Immature natural killer cell (primary cell): ENCODE measurements around the gene RNGTT. TPM values are rescaled to one million over a fixed set of nuclear protein-coding genes. Genes with fewer than 3 reads are reported as not detected.

Experiments used
- DNase-seq, 3 donors: peaks; one replicate each; pipeline ENCODE4 v3.0.0; 2022; ENCODE audit warnings: mixed read lengths in 1 of 3
- H3K27ac Mint-ChIP-seq, 6 donors: one replicate each; pipeline ENCODE4 v1.8.0; 2020; ENCODE audit warnings: mixed read lengths in 6 of 6, mild to moderate bottlenecking in 5 of 6, inconsistent platforms in 4 of 6, moderate library complexity in 3 of 6
- H3K27me3 Mint-ChIP-seq, 3 donors: one replicate each; pipeline ENCODE4 v1.8.0; 2020 to 2021; ENCODE audit warnings: low read depth in 3 of 3, mild to moderate bottlenecking in 3 of 3, mixed read lengths in 3 of 3, moderate library complexity in 3 of 3, inconsistent platforms in 1 of 3
- H3K36me3 Mint-ChIP-seq, 3 donors: one replicate each; pipeline ENCODE4 v1.8.0; 2020; ENCODE audit warnings: mixed read lengths in 3 of 3, inconsistent platforms in 2 of 3, mild to moderate bottlenecking in 2 of 3
- H3K4me1 Mint-ChIP-seq, 2 donors: one replicate each; pipeline ENCODE4 v1.8.0; 2020; ENCODE audit warnings: inconsistent platforms in 2 of 2, mild to moderate bottlenecking in 2 of 2, mixed read lengths in 2 of 2, moderate library complexity in 1 of 2
- H3K4me3 Mint-ChIP-seq, 5 donors: one replicate each; pipeline ENCODE4 v1.8.0; 2020; ENCODE audit warnings: mild to moderate bottlenecking in 5 of 5, mixed read lengths in 5 of 5, inconsistent platforms in 3 of 5, moderate library complexity in 3 of 5
- H3K9me3 Mint-ChIP-seq, 6 donors: one replicate each; pipeline ENCODE4 v1.8.0; 2020; ENCODE audit warnings: mild to moderate bottlenecking in 6 of 6, mixed read lengths in 6 of 6, inconsistent platforms in 4 of 6, moderate library complexity in 3 of 6
- polyA plus RNA-seq, 3 donors: library from polyadenylated mRNA; unstranded; fragments of 300-500 nt; fragmentation: Illumina TruSeq; gene quantifications; one replicate each; pipeline ENCODE4 v1.2.3, GENCODE V29; 2021

Gene RNGTT
- polyA plus RNA-seq, 3 donors from 2014 or later, result 11.9 to 22.3 (median 18.9) TPM

DNA sequence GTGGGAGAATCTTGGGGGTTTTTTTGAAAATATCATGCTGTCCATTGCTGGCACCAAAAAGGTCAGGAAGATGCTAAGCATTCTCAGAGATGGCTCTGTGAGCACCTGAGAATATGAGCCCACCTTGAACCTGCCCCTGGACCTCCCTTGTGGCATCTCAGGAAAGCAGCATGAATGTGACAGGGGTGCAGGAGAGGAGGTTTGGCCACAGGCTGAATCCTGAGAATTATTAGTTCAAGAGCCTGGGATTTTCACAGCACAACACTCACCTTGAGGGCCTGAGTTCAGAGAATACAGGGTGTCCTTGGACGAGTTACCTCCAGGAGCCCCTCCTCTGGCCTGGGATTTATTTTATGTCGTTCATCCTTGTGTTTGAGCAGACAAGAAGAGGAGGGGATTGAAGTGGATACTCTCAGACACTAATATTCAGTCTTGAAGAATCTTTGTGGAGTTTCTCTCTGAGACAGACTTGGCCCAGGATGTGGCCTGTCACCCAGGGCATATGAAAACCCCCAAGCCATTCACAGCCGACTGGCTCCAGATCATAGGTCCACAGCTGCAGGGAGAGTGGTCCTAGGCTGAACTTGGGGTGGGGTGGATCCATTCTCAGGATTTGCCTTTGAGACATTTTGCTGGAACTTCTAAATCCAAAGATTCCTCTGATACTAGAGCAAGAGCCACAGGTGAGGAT, 390.8 kb downstream of the RNGTT start:
- peaks cover 1 to 4% (median 1%) of the 10 kb centered on the region in 3 donors for H3K27me3 Mint-ChIP-seq
- peaks cover 0 to 3% (median 0%) of the 10 kb centered on the region in 3 donors for H3K36me3 Mint-ChIP-seq
- no peaks in the 10 kb centered on the region for H3K4me1 Mint-ChIP-seq
- H3K9me3 Mint-ChIP-seq, result peaks cover 0 to 4% (median 2%) of the 10 kb centered on the region in 6 donors
- no peak overlapping the region for H3K4me3 Mint-ChIP-seq
- DNase-seq, result no peak
- H3K27ac Mint-ChIP-seq, result no peak overlapping the region

DNA sequence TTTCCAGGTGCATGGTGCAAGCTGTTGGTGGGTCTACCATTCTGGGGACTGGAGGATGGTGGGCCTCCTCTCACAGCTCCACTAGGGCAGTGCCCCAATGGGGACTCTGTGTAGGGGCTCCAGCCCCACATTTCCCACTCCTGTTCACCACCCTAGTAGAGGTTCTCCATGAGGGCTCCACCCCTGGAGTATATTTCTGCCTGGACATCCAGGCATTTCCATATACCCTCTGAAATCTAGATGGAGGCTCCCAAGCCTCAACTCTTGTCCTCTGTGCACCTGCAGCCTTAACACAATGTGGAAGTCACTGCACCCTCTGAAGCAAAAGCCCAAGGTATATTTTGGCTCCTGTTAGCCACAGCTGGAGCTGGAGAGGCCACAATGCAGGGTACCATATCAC, 393.5 kb downstream of the RNGTT start:
- Mint-ChIP-seq H3K36me3 (peaks cover 0 to 3% (median 0%) of the 10 kb centered on the region in 3 donors), H3K27ac (no peak overlapping the region), H3K4me1 (no peaks in the 10 kb centered on the region)

DNA sequence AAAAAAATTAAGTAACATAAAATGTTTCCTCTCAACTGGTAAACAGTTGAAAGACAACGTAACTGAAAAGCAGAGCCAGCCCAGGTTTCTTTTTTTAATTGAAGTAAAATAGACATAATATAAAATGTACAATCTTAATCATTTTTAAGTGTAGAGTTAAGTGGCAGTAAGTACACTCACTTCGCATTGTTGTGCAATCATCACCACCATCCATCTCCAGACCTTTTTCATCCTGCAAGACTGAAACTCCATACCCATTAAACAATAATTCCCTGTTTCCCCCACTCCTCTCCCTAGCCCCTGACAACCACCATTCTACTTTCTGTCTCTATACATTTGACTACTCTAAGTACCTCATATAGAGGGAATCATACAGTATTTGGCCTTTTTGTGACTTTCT, 395.7 kb downstream of the RNGTT start:
- Mint-ChIP-seq H3K9me3 (peaks cover 0 to 5% (median 2%) of the 10 kb centered on the region in 6 donors), H3K4me3 (no peak overlapping the region)

More for the DNA sequence above, 393.5 kb downstream of the RNGTT start:
- Mint-ChIP-seq H3K9me3 (peaks cover 0 to 5% (median 2%) of the 10 kb centered on the region in 6 donors), H3K4me3 (no peak overlapping the region), H3K27me3 (peaks cover 1 to 7% (median 1%) of the 10 kb centered on the region in 3 donors)
- no peak for DNase-seq

DNA sequence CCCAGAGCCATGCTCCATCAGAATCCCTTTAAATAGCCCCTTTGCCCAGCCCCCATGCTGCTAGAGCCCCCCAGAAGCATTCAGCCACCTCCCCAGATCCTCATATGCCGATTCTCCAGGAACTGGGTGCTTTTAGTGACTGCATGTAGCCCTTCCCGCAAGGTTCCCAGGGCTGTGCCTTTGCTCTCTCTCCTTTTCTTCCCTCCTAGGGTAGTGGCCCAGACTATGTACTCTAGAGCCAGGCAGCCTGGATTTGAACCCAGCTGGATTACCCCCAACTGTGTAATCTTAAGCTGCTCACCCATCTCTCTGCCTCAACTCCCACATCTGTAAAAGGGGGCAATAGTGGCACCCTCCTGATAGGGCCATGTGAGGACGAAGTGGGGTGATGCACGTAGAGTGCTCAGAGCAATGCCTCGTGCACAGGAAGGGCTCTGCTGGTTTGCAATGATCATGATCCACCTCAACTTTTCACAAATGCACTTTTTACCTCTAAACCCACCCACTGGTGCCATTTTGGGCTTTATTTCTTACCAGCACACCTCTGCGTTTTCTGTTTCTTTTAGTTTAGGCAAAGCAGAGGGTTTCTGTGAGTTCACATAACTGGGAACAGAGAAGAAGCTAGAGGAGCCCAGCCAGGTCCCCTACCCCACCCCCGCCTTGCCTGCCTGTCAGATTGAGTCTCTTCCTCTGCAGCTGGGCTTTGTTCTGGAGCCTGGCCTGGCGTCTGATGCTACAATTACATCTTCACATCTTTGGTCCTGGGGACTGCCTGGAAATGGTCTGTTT, 396.5 kb downstream of the RNGTT start:
- peaks cover 0 to 5% (median 2%) of the 10 kb centered on the region in 6 donors for H3K9me3 Mint-ChIP-seq
- DNase-seq, result no peak
- H3K4me1 Mint-ChIP-seq, result no peaks in the 10 kb centered on the region
- H3K4me3 Mint-ChIP-seq, result no peak overlapping the region
- H3K36me3 Mint-ChIP-seq, result peaks cover 0 to 3% (median 0%) of the 10 kb centered on the region in 3 donors
- no peak overlapping the region for H3K27ac Mint-ChIP-seq
- H3K27me3 Mint-ChIP-seq, result peaks cover 0 to 9% (median 0%) of the 10 kb centered on the region in 3 donors

More for the DNA sequence above, 395.7 kb downstream of the RNGTT start:
- no peak for DNase-seq
- no peak overlapping the region for H3K27ac Mint-ChIP-seq
- peaks cover 0 to 9% (median 0%) of the 10 kb centered on the region in 3 donors for H3K27me3 Mint-ChIP-seq
- no peaks in the 10 kb centered on the region for H3K4me1 Mint-ChIP-seq
- peaks cover 0 to 3% (median 0%) of the 10 kb centered on the region in 3 donors for H3K36me3 Mint-ChIP-seq

DNA sequence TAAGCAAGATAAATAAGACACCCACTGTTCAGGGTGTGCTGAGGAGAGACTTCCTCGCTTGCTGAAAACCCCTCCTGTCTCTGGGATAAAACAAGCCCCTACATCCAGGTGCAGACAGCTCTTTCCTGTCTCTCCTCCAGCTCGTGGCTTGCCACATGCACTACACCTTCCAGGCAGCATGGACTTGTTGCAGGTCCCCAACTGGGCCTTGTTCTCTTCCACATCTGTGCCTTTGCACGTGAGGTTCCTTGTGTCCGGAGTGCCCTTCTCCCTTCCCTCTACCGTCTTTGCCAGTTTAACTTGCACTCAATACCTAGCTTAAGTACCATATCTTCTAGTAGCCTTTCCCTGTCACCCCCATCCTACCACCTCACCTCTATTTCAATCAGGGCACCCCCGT, 397.6 kb downstream of the RNGTT start:
- H3K27ac Mint-ChIP-seq, result no peak overlapping the region
- DNase-seq, result no peak
- peaks cover 0 to 3% (median 0%) of the 10 kb centered on the region in 3 donors for H3K36me3 Mint-ChIP-seq
- peaks cover 0 to 5% (median 2%) of the 10 kb centered on the region in 6 donors for H3K9me3 Mint-ChIP-seq
- H3K27me3 Mint-ChIP-seq, result peaks cover 0 to 9% (median 0%) of the 10 kb centered on the region in 3 donors
- H3K4me3 Mint-ChIP-seq, result no peak overlapping the region
- H3K4me1 Mint-ChIP-seq, result no peaks in the 10 kb centered on the region

DNA sequence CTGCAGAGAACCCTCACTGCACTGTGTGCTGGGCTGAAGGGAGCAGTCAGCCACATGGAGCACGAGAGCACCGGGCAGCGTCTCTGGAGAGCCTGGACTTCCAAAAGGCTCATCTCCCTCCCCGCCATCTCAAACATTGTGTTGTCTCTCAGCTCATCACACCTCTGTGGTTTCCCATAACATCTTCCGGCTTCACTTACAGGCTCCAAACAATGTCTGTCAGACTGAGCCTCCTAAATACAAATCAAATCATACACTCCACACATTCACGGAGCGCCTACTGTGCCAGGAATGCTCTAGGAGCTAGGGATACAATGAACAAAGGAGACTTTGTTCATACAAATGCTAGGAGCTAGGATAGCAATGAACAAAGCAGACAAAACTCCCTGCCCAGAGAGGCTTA, 398.0 kb downstream of the RNGTT start:
- no peak overlapping the region for H3K27ac Mint-ChIP-seq
- H3K9me3 Mint-ChIP-seq, result peaks cover 0 to 5% (median 2%) of the 10 kb centered on the region in 6 donors
- H3K27me3 Mint-ChIP-seq, result peaks cover 0 to 9% (median 0%) of the 10 kb centered on the region in 3 donors
- no peaks in the 10 kb centered on the region for H3K4me1 Mint-ChIP-seq
- no peak for DNase-seq
- peaks cover 0 to 3% (median 0%) of the 10 kb centered on the region in 3 donors for H3K36me3 Mint-ChIP-seq
- H3K4me3 Mint-ChIP-seq, result no peak overlapping the region

DNA sequence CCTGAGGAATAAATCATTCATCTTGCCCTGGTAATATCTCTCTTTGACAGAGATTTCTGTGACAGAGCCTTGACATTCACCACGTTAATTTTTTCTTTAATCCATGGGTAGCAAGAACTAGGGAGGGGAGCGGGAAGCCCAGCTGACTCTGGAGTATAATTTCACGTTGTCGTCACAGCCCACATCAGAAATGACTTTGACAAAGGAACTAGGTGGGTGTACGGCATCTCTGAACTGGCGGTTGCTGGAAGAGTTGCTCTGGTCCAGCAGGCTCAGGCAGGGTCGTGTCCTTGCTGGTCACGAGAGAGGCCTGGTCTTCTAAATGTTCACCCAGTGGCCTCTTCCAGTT, 400.2 kb downstream of the RNGTT start:
- Mint-ChIP-seq H3K9me3 (peaks cover 0 to 2% (median 0%) of the 10 kb centered on the region in 6 donors), H3K27ac (no peak overlapping the region), H3K4me1 (no peaks in the 10 kb centered on the region), H3K4me3 (no peak overlapping the region), H3K36me3 (no peaks in the 10 kb centered on the region), H3K27me3 (peaks cover 0 to 5% (median 3%) of the 10 kb centered on the region in 3 donors)
- no peak for DNase-seq

DNA sequence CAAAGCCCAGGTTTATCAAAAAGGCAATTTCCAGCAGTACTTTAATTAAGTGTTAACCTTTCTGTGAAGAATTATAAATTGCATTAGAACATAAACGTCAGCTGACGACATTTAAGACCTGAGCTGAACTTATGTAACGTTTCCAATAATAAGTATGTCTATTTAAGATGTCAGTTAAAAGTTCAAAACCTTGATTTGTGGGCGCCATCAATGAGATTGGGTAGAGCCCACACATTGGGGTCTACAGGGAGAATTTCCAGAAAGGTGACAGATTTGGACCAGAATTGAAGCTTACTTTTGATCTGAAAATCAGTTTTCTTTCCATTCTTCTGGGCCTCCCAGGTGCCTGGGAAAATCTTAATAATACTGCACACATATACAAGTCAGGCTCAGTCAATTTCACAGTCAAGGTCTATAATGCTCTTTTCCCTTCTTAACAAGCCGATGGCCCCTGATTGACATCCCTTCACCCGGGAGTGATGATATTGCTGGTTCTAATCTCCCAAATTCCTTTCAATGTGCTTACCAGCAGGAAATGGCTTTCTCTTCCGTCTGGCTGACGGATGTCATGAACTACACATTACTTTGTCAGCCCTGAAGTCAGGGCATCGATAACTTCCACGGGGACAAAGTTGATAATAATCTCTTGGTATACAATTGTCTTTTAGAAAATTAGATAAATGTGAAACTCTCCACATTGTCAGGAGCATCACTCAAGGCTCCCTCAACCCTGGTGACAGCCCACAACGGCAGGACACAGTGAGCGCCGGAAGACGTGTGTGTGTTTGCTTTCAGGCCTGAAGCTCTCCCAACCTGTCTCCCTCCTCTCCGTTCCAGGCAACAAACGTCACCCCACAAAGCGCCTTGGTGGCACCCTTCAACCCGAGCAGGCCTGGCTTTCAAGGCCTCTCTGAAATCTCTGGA, 400.8 kb downstream of the RNGTT start:
- peaks cover 0 to 2% (median 0%) of the 10 kb centered on the region in 6 donors for H3K9me3 Mint-ChIP-seq
- H3K27ac Mint-ChIP-seq, result no peak overlapping the region
- no peak overlapping the region for H3K4me3 Mint-ChIP-seq
- DNase-seq, result no peak
- no peaks in the 10 kb centered on the region for H3K4me1 Mint-ChIP-seq
- no peaks in the 10 kb centered on the region for H3K36me3 Mint-ChIP-seq
- peaks cover 0 to 5% (median 3%) of the 10 kb centered on the region in 3 donors for H3K27me3 Mint-ChIP-seq

DNA sequence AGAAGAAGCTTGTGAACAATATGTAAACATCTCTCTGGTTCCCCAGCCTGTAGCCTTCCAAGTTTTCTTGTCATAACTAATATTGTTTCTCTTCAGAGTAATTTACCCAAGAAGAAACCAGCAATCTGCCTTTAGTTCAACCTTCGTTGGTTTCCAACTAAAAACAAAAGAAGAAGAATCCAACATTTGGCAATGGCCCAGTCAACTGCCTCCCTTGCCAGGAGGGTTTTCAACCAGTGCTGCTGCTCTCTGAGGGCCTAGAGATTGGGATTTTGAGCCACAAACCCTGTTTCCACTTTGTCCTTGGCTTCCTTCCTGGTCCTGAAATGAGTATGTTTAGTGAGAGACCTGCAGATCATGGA, 401.5 kb downstream of the RNGTT start:
- H3K9me3 Mint-ChIP-seq, result peaks cover 0 to 2% (median 0%) of the 10 kb centered on the region in 6 donors
- no peak for DNase-seq
- no peak overlapping the region for H3K4me3 Mint-ChIP-seq
- no peak overlapping the region for H3K27ac Mint-ChIP-seq
- no peaks in the 10 kb centered on the region for H3K4me1 Mint-ChIP-seq
- no peaks in the 10 kb centered on the region for H3K36me3 Mint-ChIP-seq
- peaks cover 0 to 5% (median 3%) of the 10 kb centered on the region in 3 donors for H3K27me3 Mint-ChIP-seq

DNA sequence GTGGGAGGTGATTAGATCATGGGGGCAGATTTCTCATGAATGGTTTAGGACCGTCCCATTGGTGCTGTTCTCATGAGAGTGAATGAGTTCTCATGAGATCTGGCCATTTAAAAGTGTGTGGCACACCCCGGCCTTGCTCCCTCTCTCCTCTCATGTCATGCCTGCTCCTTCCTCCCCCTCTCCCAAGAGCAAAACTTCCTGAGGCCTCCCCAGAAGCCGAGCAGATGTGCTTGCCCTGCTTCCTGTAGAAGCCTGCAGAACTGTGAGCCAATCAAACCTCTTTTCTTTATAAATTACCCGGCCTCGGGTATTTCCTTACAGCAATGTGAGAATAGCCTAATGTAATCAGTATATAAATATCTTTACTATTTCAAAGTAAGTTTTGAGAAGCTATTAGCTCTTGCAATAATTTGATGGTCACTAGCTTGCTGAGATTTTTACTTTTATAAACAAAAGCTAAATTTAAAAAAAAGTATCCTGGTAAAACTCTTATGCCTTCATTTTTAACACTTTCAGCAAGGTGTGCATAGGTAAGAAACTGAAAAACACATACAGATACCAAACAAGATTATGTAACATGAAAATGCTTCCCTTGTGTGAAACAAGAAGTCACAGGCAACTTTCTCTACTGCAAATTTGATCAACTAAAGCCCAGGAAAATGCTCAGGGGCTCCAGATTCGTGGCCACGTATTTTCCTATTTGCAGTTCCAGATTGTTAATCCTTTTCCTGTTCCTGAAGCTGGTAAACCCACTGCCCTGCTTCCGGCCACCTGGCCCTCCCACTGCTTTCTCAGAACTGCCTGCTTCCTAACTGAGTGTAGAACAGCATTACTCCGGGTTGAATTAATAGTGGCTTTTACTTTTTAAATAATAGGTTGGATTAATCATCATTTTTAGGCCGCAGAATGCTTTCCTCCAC, 402.1 kb downstream of the RNGTT start:
- Mint-ChIP-seq H3K27ac (no peak overlapping the region), H3K9me3 (peaks cover 0 to 2% (median 0%) of the 10 kb centered on the region in 6 donors), H3K36me3 (no peaks in the 10 kb centered on the region), H3K4me3 (no peak overlapping the region), H3K4me1 (no peaks in the 10 kb centered on the region), H3K27me3 (peaks cover 0 to 4% (median 3%) of the 10 kb centered on the region in 3 donors)
- no peak for DNase-seq
